Endothelial cell of umbilical vein (primary cell): ENCODE data around the gene PXK. TPM values are rescaled to one million over a fixed set of nuclear protein-coding genes. Genes with fewer than 3 reads are reported as not detected.

Experiments used
- BruUV-seq: library from RNA; stranded (reverse); fragments of 400-500 nt; replicated peaks from 2 replicates; lab custom pipeline; 2021; lab: Mats Ljungman, UMichigan
- CTCF ChIA-PET: fragments of 300-600, 350-600 bp; sonication (Branson Sonifier 250); formaldehyde crosslinking; loops from one replicate; lab custom pipeline; 2021; ENCODE audit warnings: antibody characterized with exemption, inconsistent platforms; lab: Charles Lee
- POLR2A ChIA-PET: fragments of 300-600, 350-600 bp; sonication (Branson Sonifier 250); formaldehyde crosslinking; loops from one replicate; lab custom pipeline; 2021; ENCODE audit warnings: antibody characterized with exemption, inconsistent platforms; lab: Charles Lee
- DNase-seq: peaks from one replicate; pipeline ENCODE4 v3.0.0-alpha.2; 2011; ENCODE audit warnings: low read depth, low spot score
- FAIRE-seq: peaks from 2 replicates; lab custom pipeline; 2011; peaks lifted over from hg19 to GRCh38; lab: Jason Lieb, UNC
- H2AFZ ChIP-seq: 2 replicates; pipeline ENCODE4 v1.6.0; 2012; ENCODE audit warnings: low read depth, low read length, control low read depth, inconsistent platforms
- H3K27ac ChIP-seq: 2 replicates; pipeline ENCODE4 v1.5.1; 2011; ENCODE audit warnings: low read depth, mild to moderate bottlenecking, control low read depth, low read length, moderate library complexity; ENCODE audit not compliant: insufficient read depth
- H3K27me3 ChIP-seq, 2 experiments: 2 replicates each; pipeline versions ENCODE4 v1.6.0 to v1.6.1; 2011; ENCODE audit warnings: low read length in 2 of 2, mixed read lengths in 1 of 2; ENCODE audit not compliant: control insufficient read depth in 2 of 2, insufficient read depth in 2 of 2
- H3K36me3 ChIP-seq, 2 experiments: 2 replicates in 1 of 2; 3 replicates in 1 of 2; pipeline ENCODE4 v1.5.1; 2011; ENCODE audit warnings: low read length in 2 of 2, mild to moderate bottlenecking in 1 of 2, moderate library complexity in 1 of 2; ENCODE audit not compliant: control insufficient read depth in 2 of 2, insufficient read depth in 2 of 2; ENCODE audit errors: extremely low read depth in 1 of 2
- H3K4me1 ChIP-seq: 3 replicates; pipeline ENCODE4 v1.5.1; 2011; ENCODE audit warnings: mild to moderate bottlenecking, low read length; ENCODE audit not compliant: control insufficient read depth, insufficient read depth; ENCODE audit errors: extremely low read depth
- H3K4me2 ChIP-seq: 2 replicates; pipeline ENCODE4 v1.6.1; 2011; ENCODE audit warnings: low read length, control low read depth, mixed read lengths; ENCODE audit not compliant: insufficient read depth
- H3K4me3 ChIP-seq, 3 experiments: fragments of 200-600 bp in 1 of 3; sonication (generic), shearing (Covaris generic) in 1 of 3; replicated peaks in 1 of 3; 2 replicates each; pipeline ENCODE4 v1.5.1; 2011 to 2016; ENCODE audit warnings: control low read depth in 3 of 3, low read length in 3 of 3, mild to moderate bottlenecking in 2 of 3, inconsistent platforms in 1 of 3, low read depth in 1 of 3, moderate library complexity in 1 of 3; ENCODE audit not compliant: insufficient read depth in 1 of 3
- H3K79me2 ChIP-seq: 2 replicates; pipeline ENCODE4 v1.6.0; 2012; ENCODE audit warnings: low read length, inconsistent platforms; ENCODE audit not compliant: control insufficient read depth, insufficient read depth
- H3K9ac ChIP-seq: replicated peaks from 2 replicates; pipeline ENCODE3; 2011; ENCODE audit warnings: low read length, control low read depth; ENCODE audit not compliant: insufficient read depth; ENCODE audit errors: extremely low read depth
- H3K9me1 ChIP-seq: replicated peaks from 3 replicates; pipeline ENCODE4 v1.6.0; 2011; ENCODE audit warnings: mild to moderate bottlenecking, low read length; ENCODE audit not compliant: control insufficient read depth, insufficient read depth; ENCODE audit errors: extremely low read depth
- H3K9me3 ChIP-seq: replicated peaks from 2 replicates; pipeline ENCODE4 v1.5.1; 2012; ENCODE audit warnings: low read length, inconsistent platforms; ENCODE audit not compliant: control insufficient read depth, insufficient read depth
- H4K20me1 ChIP-seq: replicated peaks from 2 replicates; pipeline ENCODE3; 2011; ENCODE audit warnings: mild to moderate bottlenecking, low read length; ENCODE audit not compliant: control insufficient read depth, insufficient read depth; ENCODE audit errors: extremely low read depth
- EZH2 ChIP-seq: IDR thresholded peaks from 2 replicates; pipeline ENCODE4 v1.6.1; 2012; ENCODE audit warnings: borderline replicate concordance, low read depth, mild to moderate bottlenecking, moderate library complexity, low read length, inconsistent platforms; ENCODE audit not compliant: severe bottlenecking
- FOS ChIP-seq: IDR thresholded peaks from 2 replicates; pipeline ENCODE4 v1.6.1; 2011; ENCODE audit warnings: mild to moderate bottlenecking, low read length, moderate library complexity, borderline replicate concordance; ENCODE audit not compliant: insufficient read depth
- GATA2 ChIP-seq: IDR thresholded peaks from 2 replicates; pipeline ENCODE4 v1.7.0; 2011; ENCODE audit warnings: low read depth, mild to moderate bottlenecking, moderate library complexity, mixed read lengths, low read length; ENCODE audit not compliant: insufficient read length, insufficient read depth
- JUN ChIP-seq: IDR thresholded peaks from 2 replicates; pipeline ENCODE4 v1.6.1; 2011; ENCODE audit warnings: borderline replicate concordance, low read depth; ENCODE audit not compliant: insufficient read length, insufficient read depth
- MAX ChIP-seq: IDR thresholded peaks from 2 replicates; pipeline ENCODE4 v1.6.1; 2011; ENCODE audit not compliant: insufficient read depth, insufficient read length
- MYC ChIP-seq: IDR thresholded peaks from one replicate; pipeline ENCODE4 v1.6.1; 2011; ENCODE audit warnings: mild to moderate bottlenecking, low read depth, low read length
- POLR2A ChIP-seq: IDR thresholded peaks from 2 replicates; pipeline ENCODE4 v1.6.1; 2012; ENCODE audit warnings: low read depth, mild to moderate bottlenecking, control low read depth, low read length
- POLR2AphosphoS5 ChIP-seq: IDR thresholded peaks from 2 replicates; pipeline ENCODE4 v1.6.1; 2012; ENCODE audit warnings: low read depth, mild to moderate bottlenecking, control low read depth, low read length, moderate library complexity; ENCODE audit not compliant: insufficient read depth
- dilution Hi-C: fragments of 300-500 bp; cut with MboI; formaldehyde crosslinking; loops from one replicate; pipeline ENCODE4 v1.15.0; 2019; ENCODE audit warnings: low sequenced_read_pairs; ENCODE audit not compliant: extremely low pct_ligation_motif_present
- intact Hi-C: fragments of 100-400 bp; cut with micrococcal nuclease; formaldehyde crosslinking; loops from one replicate; pipeline ENCODE4 v1.10.0; 2022
- polyA plus RNA-seq, 4 experiments: library from polyadenylated mRNA; depleted of rRNA in 3 of 4; stranded (reverse) in 3 of 4; unstranded in 1 of 4; fragments of >200 nt; gene quantifications; 2 replicates each; pipeline versions ENCODE4 v1.2.1 to v1.2.3, GENCODE V29; 2011 to 2012; ENCODE audit warnings: missing spikeins in 1 of 4
- total RNA-seq: library from RNA; stranded (reverse); gene quantifications from 2 replicates; pipeline ENCODE4 v1.2.3, GENCODE V29; 2021
- TF ChIP-seq, protein P1 (sequence below), 2 donors: IDR thresholded peaks; 1 replicate in 1 of 2; 2 replicates in 1 of 2; pipeline ENCODE4 v1.5.1; 2011; ENCODE audit warnings: low read length in 2 of 2, mild to moderate bottlenecking in 2 of 2, moderate library complexity in 2 of 2, control low read depth in 1 of 2, inconsistent platforms in 1 of 2, low read depth in 1 of 2; ENCODE audit not compliant: insufficient read depth in 1 of 2; ENCODE audit errors: extremely low read depth in 1 of 2

Gene PXK
- total and polyA plus RNA-seq, 2 donors (not counting 3 experiments of a cell fraction or from before 2014, with no cell fraction given): 11.3 to 14.6 TPM

GRCh38 chr3:58433400-58434167 lies 100.9 kb downstream of the PXK start, which contains the start of gene PDHB:
Gene PDHB (minus strand): TSS chr3:58433832. CDS start chr3:58433809, 23 bp downstream.
- FAIRE-seq (peak; percentile 93), DNase-seq (peak; percentile 94)
- ChIA-PET CTCF (interaction anchor here (0.9 to 2.2 kb wide), 8 partner anchors 19 to 128 kb away, joined by 3 to 6 read pairs (median 5); partner anchors contain the start of genes HTD2 and RPP14), POLR2A (interaction anchor here (0.7 to 1.3 kb wide), 3 partner anchors 93 to 96 kb away, joined by 3 to 7 read pairs (median 3); no protein-coding TSS in a partner anchor)
- TF ChIP-seq MAX: peak; percentile 55
- peak; percentile 90 for TF ChIP-seq POLR2AphosphoS5
- no peak for TF ChIP-seq JUN
- TF ChIP-seq POLR2A: peak; percentile 91
- peaks cover 9 to 12% of the 10 kb centered on the region in 2 experiments for H3K36me3 ChIP-seq
- peak within 1 kb of the TSS; percentile 51 to 92 (median 85) for H3K4me3 ChIP-seq
- intact Hi-C loops (loop anchor here (1.0 to 5.0 kb wide), 3 partner anchors 58 to 101 kb away; partner anchors contain the start of gene PXK), dilution Hi-C loops (no loop called here)
- peak within 1 kb of the TSS; percentile 73 for H3K9ac ChIP-seq
- peak within 1 kb of the TSS; percentile 69 for H3K27ac ChIP-seq
- no peaks in the 10 kb centered on the region for H4K20me1 ChIP-seq
- peaks cover 3 to 5% of the 10 kb centered on the region in 2 experiments for H3K27me3 ChIP-seq
- H3K79me2 ChIP-seq: peaks cover 13% of the 10 kb centered on the region
- H3K4me1 ChIP-seq: peaks cover 5% of the 10 kb centered on the region
- H3K4me2 ChIP-seq: peak within 1 kb of the TSS; percentile 87
- BruUV-seq: no TSS peak
- peak within 1 kb of the TSS; percentile 88 for H2AFZ ChIP-seq
- no peaks in the 10 kb centered on the region for H3K9me1 ChIP-seq
- H3K9me3 ChIP-seq: no peaks in the 10 kb centered on the region

DNA sequence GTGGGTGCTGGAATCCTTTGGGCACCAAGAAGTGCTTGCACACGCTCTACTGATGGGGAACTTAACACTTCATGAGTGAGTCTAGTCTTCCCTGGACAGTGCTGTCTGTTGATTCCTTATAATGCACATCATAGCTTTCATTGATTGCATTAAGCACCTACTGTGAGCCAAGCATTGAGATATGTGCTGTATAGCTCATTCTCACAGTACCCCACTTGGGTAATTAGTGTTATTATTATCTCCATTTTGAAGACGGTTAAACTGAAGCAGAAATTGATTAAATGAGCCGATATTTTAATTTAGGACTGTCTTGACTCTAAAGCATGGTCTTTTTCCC lies 101.4 kb downstream of the PXK start:
- no peak for FAIRE-seq
- peak overlapping the region; percentile 88 for H2AFZ ChIP-seq
- peak overlapping the region in 2 of 3 experiments; percentile 19 to 92 for H3K4me3 ChIP-seq
- TF ChIP-seq, protein P1, sequence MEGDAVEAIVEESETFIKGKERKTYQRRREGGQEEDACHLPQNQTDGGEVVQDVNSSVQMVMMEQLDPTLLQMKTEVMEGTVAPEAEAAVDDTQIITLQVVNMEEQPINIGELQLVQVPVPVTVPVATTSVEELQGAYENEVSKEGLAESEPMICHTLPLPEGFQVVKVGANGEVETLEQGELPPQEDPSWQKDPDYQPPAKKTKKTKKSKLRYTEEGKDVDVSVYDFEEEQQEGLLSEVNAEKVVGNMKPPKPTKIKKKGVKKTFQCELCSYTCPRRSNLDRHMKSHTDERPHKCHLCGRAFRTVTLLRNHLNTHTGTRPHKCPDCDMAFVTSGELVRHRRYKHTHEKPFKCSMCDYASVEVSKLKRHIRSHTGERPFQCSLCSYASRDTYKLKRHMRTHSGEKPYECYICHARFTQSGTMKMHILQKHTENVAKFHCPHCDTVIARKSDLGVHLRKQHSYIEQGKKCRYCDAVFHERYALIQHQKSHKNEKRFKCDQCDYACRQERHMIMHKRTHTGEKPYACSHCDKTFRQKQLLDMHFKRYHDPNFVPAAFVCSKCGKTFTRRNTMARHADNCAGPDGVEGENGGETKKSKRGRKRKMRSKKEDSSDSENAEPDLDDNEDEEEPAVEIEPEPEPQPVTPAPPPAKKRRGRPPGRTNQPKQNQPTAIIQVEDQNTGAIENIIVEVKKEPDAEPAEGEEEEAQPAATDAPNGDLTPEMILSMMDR (IDR thresholded peaks at IDR 0.05; ENCODE audit: extremely low read depth in 1 of 2, insufficient read depth in 1 of 2, low read depth in 1 of 2, low read length in 2 of 2): no peak
- TF ChIP-seq MYC (no peak), GATA2 (no peak), POLR2A (no peak), POLR2AphosphoS5 (no peak), FOS (no peak), MAX (no peak), JUN (no peak), EZH2 (no peak)
- CTCF ChIA-PET: interaction anchor here (1.0 to 2.2 kb wide), 3 partner anchors 30 to 128 kb away, joined by 3 to 6 read pairs (median 5); partner anchors contain the start of genes HTD2, KCTD6 and RPP14
- POLR2A ChIA-PET: interaction anchor here (0.7 kb wide), 1 partner anchor 93 kb away, joined by 7 read pairs; no protein-coding TSS in a partner anchor
- peaks cover 13% of the 10 kb centered on the region for H3K79me2 ChIP-seq
- no peak overlapping the region for H3K9ac ChIP-seq
- peaks cover 3 to 5% of the 10 kb centered on the region in 2 experiments for H3K27me3 ChIP-seq
- peak overlapping the region; percentile 41 for H3K4me2 ChIP-seq
- no peaks in the 10 kb centered on the region for H3K9me3 ChIP-seq
- H3K36me3 ChIP-seq: peaks cover 9% of the 10 kb centered on the region in 2 experiments
- no peak for DNase-seq
- intact Hi-C loops: loop anchor here (5.0 kb wide), 1 partner anchor 102 kb away; the partner anchor contains the start of gene PXK
- dilution Hi-C loops: no loop called here
- no peaks in the 10 kb centered on the region for H3K9me1 ChIP-seq
- H4K20me1 ChIP-seq: no peaks in the 10 kb centered on the region
- TSS peak; percentile 60 for BruUV-seq
- H3K4me1 ChIP-seq: peaks cover 5% of the 10 kb centered on the region
- no peak overlapping the region for H3K27ac ChIP-seq
